Endothelial cell of umbilical vein (primary cell): Measurements from ENCODE around the gene CD63. TPM values are rescaled to one million over a fixed set of nuclear protein-coding genes. Genes with fewer than 3 reads are reported as not detected.

Source experiments
- BruUV-seq: library from RNA; stranded (reverse); fragments of 400-500 nt; replicated peaks from 2 replicates; lab custom pipeline; 2021; lab: Mats Ljungman, UMichigan
- CTCF ChIA-PET: fragments of 300-600, 350-600 bp; sonication (Branson Sonifier 250); formaldehyde crosslinking; loops from one replicate; lab custom pipeline; 2021; ENCODE audit warnings: antibody characterized with exemption, inconsistent platforms; lab: Charles Lee
- POLR2A ChIA-PET: fragments of 300-600, 350-600 bp; sonication (Branson Sonifier 250); formaldehyde crosslinking; loops from one replicate; lab custom pipeline; 2021; ENCODE audit warnings: antibody characterized with exemption, inconsistent platforms; lab: Charles Lee
- DNase-seq: peaks from one replicate; pipeline ENCODE4 v3.0.0-alpha.2; 2011; ENCODE audit warnings: low read depth, low spot score
- FAIRE-seq: peaks from 2 replicates; lab custom pipeline; 2011; peaks lifted over from hg19 to GRCh38; lab: Jason Lieb, UNC
- H2AFZ ChIP-seq: 2 replicates; pipeline ENCODE4 v1.6.0; 2012; ENCODE audit warnings: low read depth, low read length, control low read depth, inconsistent platforms
- H3K27ac ChIP-seq: 2 replicates; pipeline ENCODE4 v1.5.1; 2011; ENCODE audit warnings: low read depth, mild to moderate bottlenecking, control low read depth, low read length, moderate library complexity; ENCODE audit not compliant: insufficient read depth
- H3K27me3 ChIP-seq, 2 experiments: 2 replicates each; pipeline versions ENCODE4 v1.6.0 to v1.6.1; 2011; ENCODE audit warnings: low read length in 2 of 2, mixed read lengths in 1 of 2; ENCODE audit not compliant: control insufficient read depth in 2 of 2, insufficient read depth in 2 of 2
- H3K36me3 ChIP-seq, 2 experiments: 2 replicates in 1 of 2; 3 replicates in 1 of 2; pipeline ENCODE4 v1.5.1; 2011; ENCODE audit warnings: low read length in 2 of 2, mild to moderate bottlenecking in 1 of 2, moderate library complexity in 1 of 2; ENCODE audit not compliant: control insufficient read depth in 2 of 2, insufficient read depth in 2 of 2; ENCODE audit errors: extremely low read depth in 1 of 2
- H3K4me1 ChIP-seq: 3 replicates; pipeline ENCODE4 v1.5.1; 2011; ENCODE audit warnings: mild to moderate bottlenecking, low read length; ENCODE audit not compliant: control insufficient read depth, insufficient read depth; ENCODE audit errors: extremely low read depth
- H3K4me2 ChIP-seq: 2 replicates; pipeline ENCODE4 v1.6.1; 2011; ENCODE audit warnings: low read length, control low read depth, mixed read lengths; ENCODE audit not compliant: insufficient read depth
- H3K4me3 ChIP-seq, 3 experiments: fragments of 200-600 bp in 1 of 3; sonication (generic), shearing (Covaris generic) in 1 of 3; replicated peaks in 1 of 3; 2 replicates each; pipeline ENCODE4 v1.5.1; 2011 to 2016; ENCODE audit warnings: control low read depth in 3 of 3, low read length in 3 of 3, mild to moderate bottlenecking in 2 of 3, inconsistent platforms in 1 of 3, low read depth in 1 of 3, moderate library complexity in 1 of 3; ENCODE audit not compliant: insufficient read depth in 1 of 3
- H3K79me2 ChIP-seq: 2 replicates; pipeline ENCODE4 v1.6.0; 2012; ENCODE audit warnings: low read length, inconsistent platforms; ENCODE audit not compliant: control insufficient read depth, insufficient read depth
- H3K9ac ChIP-seq: replicated peaks from 2 replicates; pipeline ENCODE3; 2011; ENCODE audit warnings: low read length, control low read depth; ENCODE audit not compliant: insufficient read depth; ENCODE audit errors: extremely low read depth
- H3K9me1 ChIP-seq: replicated peaks from 3 replicates; pipeline ENCODE4 v1.6.0; 2011; ENCODE audit warnings: mild to moderate bottlenecking, low read length; ENCODE audit not compliant: control insufficient read depth, insufficient read depth; ENCODE audit errors: extremely low read depth
- H3K9me3 ChIP-seq: replicated peaks from 2 replicates; pipeline ENCODE4 v1.5.1; 2012; ENCODE audit warnings: low read length, inconsistent platforms; ENCODE audit not compliant: control insufficient read depth, insufficient read depth
- H4K20me1 ChIP-seq: replicated peaks from 2 replicates; pipeline ENCODE3; 2011; ENCODE audit warnings: mild to moderate bottlenecking, low read length; ENCODE audit not compliant: control insufficient read depth, insufficient read depth; ENCODE audit errors: extremely low read depth
- EZH2 ChIP-seq: IDR thresholded peaks from 2 replicates; pipeline ENCODE4 v1.6.1; 2012; ENCODE audit warnings: borderline replicate concordance, low read depth, mild to moderate bottlenecking, moderate library complexity, low read length, inconsistent platforms; ENCODE audit not compliant: severe bottlenecking
- FOS ChIP-seq: IDR thresholded peaks from 2 replicates; pipeline ENCODE4 v1.6.1; 2011; ENCODE audit warnings: mild to moderate bottlenecking, low read length, moderate library complexity, borderline replicate concordance; ENCODE audit not compliant: insufficient read depth
- GATA2 ChIP-seq: IDR thresholded peaks from 2 replicates; pipeline ENCODE4 v1.7.0; 2011; ENCODE audit warnings: low read depth, mild to moderate bottlenecking, moderate library complexity, mixed read lengths, low read length; ENCODE audit not compliant: insufficient read length, insufficient read depth
- JUN ChIP-seq: IDR thresholded peaks from 2 replicates; pipeline ENCODE4 v1.6.1; 2011; ENCODE audit warnings: borderline replicate concordance, low read depth; ENCODE audit not compliant: insufficient read length, insufficient read depth
- MAX ChIP-seq: IDR thresholded peaks from 2 replicates; pipeline ENCODE4 v1.6.1; 2011; ENCODE audit not compliant: insufficient read depth, insufficient read length
- MYC ChIP-seq: IDR thresholded peaks from one replicate; pipeline ENCODE4 v1.6.1; 2011; ENCODE audit warnings: mild to moderate bottlenecking, low read depth, low read length
- POLR2A ChIP-seq: IDR thresholded peaks from 2 replicates; pipeline ENCODE4 v1.6.1; 2012; ENCODE audit warnings: low read depth, mild to moderate bottlenecking, control low read depth, low read length
- POLR2AphosphoS5 ChIP-seq: IDR thresholded peaks from 2 replicates; pipeline ENCODE4 v1.6.1; 2012; ENCODE audit warnings: low read depth, mild to moderate bottlenecking, control low read depth, low read length, moderate library complexity; ENCODE audit not compliant: insufficient read depth
- dilution Hi-C: fragments of 300-500 bp; cut with MboI; formaldehyde crosslinking; loops from one replicate; pipeline ENCODE4 v1.15.0; 2019; ENCODE audit warnings: low sequenced_read_pairs; ENCODE audit not compliant: extremely low pct_ligation_motif_present
- intact Hi-C: fragments of 100-400 bp; cut with micrococcal nuclease; formaldehyde crosslinking; loops from one replicate; pipeline ENCODE4 v1.10.0; 2022
- polyA plus RNA-seq, 4 experiments: library from polyadenylated mRNA; depleted of rRNA in 3 of 4; stranded (reverse) in 3 of 4; unstranded in 1 of 4; fragments of >200 nt; gene quantifications; 2 replicates each; pipeline versions ENCODE4 v1.2.1 to v1.2.3, GENCODE V29; 2011 to 2012; ENCODE audit warnings: missing spikeins in 1 of 4
- total RNA-seq: library from RNA; stranded (reverse); gene quantifications from 2 replicates; pipeline ENCODE4 v1.2.3, GENCODE V29; 2021
- TF ChIP-seq, protein P1 (sequence below), 2 donors: IDR thresholded peaks; 1 replicate in 1 of 2; 2 replicates in 1 of 2; pipeline ENCODE4 v1.5.1; 2011; ENCODE audit warnings: low read length in 2 of 2, mild to moderate bottlenecking in 2 of 2, moderate library complexity in 2 of 2, control low read depth in 1 of 2, inconsistent platforms in 1 of 2, low read depth in 1 of 2; ENCODE audit not compliant: insufficient read depth in 1 of 2; ENCODE audit errors: extremely low read depth in 1 of 2

CD63 gene
- total and polyA plus RNA-seq, 2 donors (not counting 3 experiments of a cell fraction or from before 2014, with no cell fraction given): 1,054 to 1,429 TPM

- no peak for FAIRE-seq
- CTCF ChIA-PET: no interaction called here
- BruUV-seq: no TSS peak
Measured at GRCh38 chr12:55686366-55687010, 42.3 kb downstream of the CD63 start.

More at GRCh38 chr12:55686366-55687010, 42.3 kb downstream of the CD63 start:
- TF ChIP-seq POLR2AphosphoS5 (no peak), GATA2 (no peak), EZH2 (no peak), MYC (no peak), POLR2A (no peak), FOS (no peak), MAX (no peak), JUN (no peak)
- TF ChIP-seq, protein P1, sequence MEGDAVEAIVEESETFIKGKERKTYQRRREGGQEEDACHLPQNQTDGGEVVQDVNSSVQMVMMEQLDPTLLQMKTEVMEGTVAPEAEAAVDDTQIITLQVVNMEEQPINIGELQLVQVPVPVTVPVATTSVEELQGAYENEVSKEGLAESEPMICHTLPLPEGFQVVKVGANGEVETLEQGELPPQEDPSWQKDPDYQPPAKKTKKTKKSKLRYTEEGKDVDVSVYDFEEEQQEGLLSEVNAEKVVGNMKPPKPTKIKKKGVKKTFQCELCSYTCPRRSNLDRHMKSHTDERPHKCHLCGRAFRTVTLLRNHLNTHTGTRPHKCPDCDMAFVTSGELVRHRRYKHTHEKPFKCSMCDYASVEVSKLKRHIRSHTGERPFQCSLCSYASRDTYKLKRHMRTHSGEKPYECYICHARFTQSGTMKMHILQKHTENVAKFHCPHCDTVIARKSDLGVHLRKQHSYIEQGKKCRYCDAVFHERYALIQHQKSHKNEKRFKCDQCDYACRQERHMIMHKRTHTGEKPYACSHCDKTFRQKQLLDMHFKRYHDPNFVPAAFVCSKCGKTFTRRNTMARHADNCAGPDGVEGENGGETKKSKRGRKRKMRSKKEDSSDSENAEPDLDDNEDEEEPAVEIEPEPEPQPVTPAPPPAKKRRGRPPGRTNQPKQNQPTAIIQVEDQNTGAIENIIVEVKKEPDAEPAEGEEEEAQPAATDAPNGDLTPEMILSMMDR (IDR thresholded peaks at IDR 0.05; ENCODE audit: extremely low read depth in 1 of 2, insufficient read depth in 1 of 2, low read depth in 1 of 2, low read length in 2 of 2): no peak
- Histone ChIP-seq H3K4me2 (no peak overlapping the region), H3K4me1 (no peaks in the 10 kb centered on the region), H4K20me1 (no peaks in the 10 kb centered on the region), H3K4me3 (no peak overlapping the region), H3K27me3 (no peaks in the 10 kb centered on the region), H3K27ac (no peak overlapping the region), H3K36me3 (no peaks in the 10 kb centered on the region), H2AFZ (no peak overlapping the region), H3K79me2 (no peaks in the 10 kb centered on the region), H3K9ac (no peak overlapping the region), H3K9me1 (no peaks in the 10 kb centered on the region), H3K9me3 (no peaks in the 10 kb centered on the region)
- POLR2A ChIA-PET: no interaction called here
- dilution Hi-C loops: no loop called here
- no peak for DNase-seq
- intact Hi-C loops: no loop called here
